AG09319 (cell line): Measurements from ENCODE around the gene MSI2.

Experiments used
- DNase-seq: peaks from one replicate; pipeline ENCODE4 v3.0.0-alpha.2; 2010; ENCODE audit warnings: low read depth; ENCODE audit errors: extremely low read depth
- CTCF ChIP-seq: IDR thresholded peaks from 2 replicates; pipeline ENCODE4 v1.5.1; 2011; ENCODE audit warnings: low read depth, mild to moderate bottlenecking, inconsistent platforms, low read length, moderate library complexity

MSI2 gene

GRCh38 chr17:57536289-57536688 lies 280.0 kb downstream of the MSI2 start:
- TF ChIP-seq CTCF = no peak
- no peak for DNase-seq

- no peak for DNase-seq
- no peak for TF ChIP-seq CTCF
Measured at GRCh38 chr17:57536789-57537523, 280.6 kb downstream of the MSI2 start.

GRCh38 chr17:57537524-57538410 lies 281.4 kb downstream of the MSI2 start:
- no peak for TF ChIP-seq CTCF
- no peak for DNase-seq

GRCh38 chr17:57538736-57539456 lies 282.6 kb downstream of the MSI2 start:
- no peak for TF ChIP-seq CTCF
- no peak for DNase-seq

GRCh38 chr17:57539529-57540301 lies 283.4 kb downstream of the MSI2 start:
- DNase-seq = no peak
- no peak for TF ChIP-seq CTCF

- DNase-seq = no peak
Measured at GRCh38 chr17:57540596-57540995, 284.3 kb downstream of the MSI2 start.

More at GRCh38 chr17:57540596-57540995, 284.3 kb downstream of the MSI2 start:
- no peak for TF ChIP-seq CTCF
